Measurements from ENCODE around the gene NXN.
"Not testable (repeated sequence)": the region's sequence is repeated elsewhere in the genome, so short reads cannot be mapped to it uniquely, and the experiment has no call there.

NXN gene

GRCh38 chr17:879546-880442 is 99.8 kb downstream of the NXN start:
- DNase-seq (ENCODE audit: insufficient read length) (peak; percentile 59), FAIRE-seq (no peak)
- no peak for TF ChIP-seq TAF1 (IDR thresholded peaks at IDR 0.05; ENCODE audit: borderline replicate concordance, low read depth, low read length)
- TF ChIP-seq POLR2A (IDR thresholded peaks at IDR 0.05; ENCODE audit: low read depth, low read length): no peak
- no peak for TF ChIP-seq POLR2AphosphoS5 (IDR thresholded peaks at IDR 0.05; ENCODE audit: low read depth, low read length)

GRCh38 chr17:877630-878029 is 101.9 kb downstream of the NXN start:
- FAIRE-seq: no peak
- DNase-seq (ENCODE audit: insufficient read length): no peak
- no peak for TF ChIP-seq POLR2A (IDR thresholded peaks at IDR 0.05; ENCODE audit: low read depth, low read length)
- TF ChIP-seq TAF1 (IDR thresholded peaks at IDR 0.05; ENCODE audit: borderline replicate concordance, low read depth, low read length): no peak
- TF ChIP-seq POLR2AphosphoS5 (IDR thresholded peaks at IDR 0.05; ENCODE audit: low read depth, low read length): no peak

- DNase-seq (ENCODE audit: insufficient read length) (no peak), FAIRE-seq (no peak)
- TF ChIP-seq TAF1 (IDR thresholded peaks at IDR 0.05; ENCODE audit: borderline replicate concordance, low read depth, low read length) (no peak), POLR2AphosphoS5 (IDR thresholded peaks at IDR 0.05; ENCODE audit: low read depth, low read length) (no peak), POLR2A (IDR thresholded peaks at IDR 0.05; ENCODE audit: low read depth, low read length) (no peak)
Measured at GRCh38 chr17:876272-876671, 103.3 kb downstream of the NXN start.

DNA sequence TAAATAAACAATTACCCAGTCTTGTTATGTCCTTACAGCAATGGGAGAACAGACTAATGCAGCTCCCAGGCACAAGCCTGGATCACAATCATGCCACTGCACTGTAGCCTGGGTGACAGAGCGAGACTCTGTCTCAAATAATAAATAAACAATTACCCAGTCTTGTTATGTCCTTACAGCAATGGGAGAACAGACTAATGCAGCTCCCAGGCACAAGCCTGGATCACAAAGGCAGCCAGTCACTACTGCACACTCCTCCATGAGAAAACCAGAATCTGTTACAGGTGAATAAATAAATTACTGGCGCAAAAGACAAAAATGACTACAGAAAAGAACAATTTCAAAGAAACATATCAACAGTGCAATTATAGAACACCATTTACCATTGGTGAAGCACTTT is 105.0 kb downstream of the NXN start:
- not testable (repeated sequence) for DNase-seq (ENCODE audit: insufficient read length); FAIRE-seq

- FAIRE-seq (no peak), DNase-seq (ENCODE audit: insufficient read length) (no peak)
- TF ChIP-seq TAF1 (IDR thresholded peaks at IDR 0.05; ENCODE audit: borderline replicate concordance, low read depth, low read length) (no peak), POLR2AphosphoS5 (IDR thresholded peaks at IDR 0.05; ENCODE audit: low read depth, low read length) (no peak), POLR2A (IDR thresholded peaks at IDR 0.05; ENCODE audit: low read depth, low read length) (no peak)
Measured at GRCh38 chr17:872855-873254, 106.7 kb downstream of the NXN start.

DNA sequence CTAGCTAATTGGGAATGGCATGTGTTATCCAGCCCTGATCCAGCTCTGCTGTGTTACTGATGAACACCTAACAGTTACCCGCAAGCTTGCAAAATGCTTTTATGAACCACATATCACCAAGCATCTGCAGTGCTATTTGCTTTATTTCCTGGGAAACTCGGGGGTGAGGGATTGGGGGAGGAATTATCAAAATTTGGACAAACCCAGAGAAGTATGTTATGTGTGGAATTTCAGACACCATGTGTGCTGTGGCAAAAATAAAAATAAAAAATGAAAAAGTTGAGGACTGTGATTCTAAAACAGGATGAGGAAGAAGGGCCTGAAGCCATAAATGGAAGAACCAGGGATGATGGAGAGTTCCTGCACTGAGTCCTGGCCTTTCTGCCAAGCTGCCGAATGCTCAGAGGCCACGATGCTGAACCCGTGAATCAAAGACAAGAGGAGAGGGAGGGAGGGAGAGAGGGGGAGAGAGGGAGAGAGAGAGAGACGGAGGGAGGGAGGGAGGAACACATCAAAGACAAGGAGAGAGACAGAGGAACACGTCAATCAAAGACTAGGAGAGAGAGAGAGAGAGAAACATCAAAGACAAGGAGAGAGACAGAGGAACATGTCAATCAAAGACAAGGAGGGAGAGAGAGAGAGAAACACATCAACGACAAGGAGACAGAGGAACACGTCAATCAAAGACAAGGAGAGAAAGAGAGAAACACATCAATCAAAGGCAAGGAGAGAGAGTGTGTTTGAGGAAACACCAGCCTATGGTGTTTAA is 107.6 kb downstream of the NXN start:
- FAIRE-seq: no peak
- TF ChIP-seq TAF1 (IDR thresholded peaks at IDR 0.05; ENCODE audit: borderline replicate concordance, low read depth, low read length) (no peak), POLR2AphosphoS5 (IDR thresholded peaks at IDR 0.05; ENCODE audit: low read depth, low read length) (no peak), POLR2A (IDR thresholded peaks at IDR 0.05; ENCODE audit: low read depth, low read length) (no peak)
- DNase-seq (ENCODE audit: insufficient read length): no peak

DNA sequence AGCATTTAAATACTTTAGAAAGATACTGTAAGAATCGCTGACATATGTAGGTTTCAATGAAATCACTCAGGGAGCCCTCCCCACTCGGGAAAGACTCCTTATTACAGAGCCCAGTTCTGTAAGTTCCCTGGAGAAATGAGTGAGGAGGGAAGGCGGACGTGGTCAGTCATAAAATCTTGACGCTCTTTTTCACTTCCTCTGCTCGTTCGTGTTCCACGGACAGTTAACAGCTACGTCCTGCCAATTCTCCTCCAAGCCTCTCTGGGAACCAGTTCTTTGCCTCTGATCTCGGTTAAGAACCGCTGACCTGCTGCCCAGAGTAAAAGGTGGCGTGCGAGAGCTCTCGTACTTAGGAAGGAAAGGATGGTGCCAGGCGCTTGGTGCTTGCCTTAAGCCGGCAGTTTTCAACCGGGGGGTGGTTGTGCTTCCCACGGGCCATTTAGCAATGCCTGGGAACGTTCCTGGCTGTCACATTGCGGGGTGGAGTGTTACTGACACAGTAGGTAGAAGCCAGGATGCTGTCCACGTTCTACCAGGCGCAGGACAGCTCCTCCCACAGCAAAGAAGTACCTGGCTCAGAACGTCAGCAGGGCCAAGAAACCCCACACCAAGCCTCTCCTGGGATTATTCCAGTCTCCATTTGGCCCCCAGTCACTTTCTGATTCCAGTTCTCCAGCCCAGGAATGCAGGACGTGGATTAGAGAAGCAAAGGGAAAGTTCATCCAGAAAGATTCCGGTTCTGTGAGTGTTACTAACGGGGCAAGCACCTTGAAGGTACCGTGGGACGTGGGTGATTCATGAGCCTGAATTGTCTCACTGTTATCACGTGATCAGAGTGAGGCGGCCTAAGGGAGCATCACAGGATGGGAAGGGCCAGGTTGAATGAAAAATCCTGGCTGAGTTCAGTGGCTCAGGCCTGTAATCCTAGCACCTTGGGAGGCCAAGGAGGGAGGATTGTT is 109.7 kb downstream of the NXN start:
- TF ChIP-seq TAF1 (IDR thresholded peaks at IDR 0.05; ENCODE audit: borderline replicate concordance, low read depth, low read length): no peak
- no peak for TF ChIP-seq POLR2A (IDR thresholded peaks at IDR 0.05; ENCODE audit: low read depth, low read length)
- TF ChIP-seq POLR2AphosphoS5 (IDR thresholded peaks at IDR 0.05; ENCODE audit: low read depth, low read length): no peak
- FAIRE-seq (no peak), DNase-seq (ENCODE audit: insufficient read length) (no peak)

GRCh38 chr17:869086-869485 is 110.5 kb downstream of the NXN start:
- FAIRE-seq (no peak), DNase-seq (ENCODE audit: insufficient read length) (no peak)
- TF ChIP-seq POLR2AphosphoS5 (IDR thresholded peaks at IDR 0.05; ENCODE audit: low read depth, low read length) (no peak), POLR2A (IDR thresholded peaks at IDR 0.05; ENCODE audit: low read depth, low read length) (no peak), TAF1 (IDR thresholded peaks at IDR 0.05; ENCODE audit: borderline replicate concordance, low read depth, low read length) (no peak)

GRCh38 chr17:867896-868489 is 111.6 kb downstream of the NXN start:
- FAIRE-seq: no peak
- DNase-seq (ENCODE audit: insufficient read length): no peak

DNA sequence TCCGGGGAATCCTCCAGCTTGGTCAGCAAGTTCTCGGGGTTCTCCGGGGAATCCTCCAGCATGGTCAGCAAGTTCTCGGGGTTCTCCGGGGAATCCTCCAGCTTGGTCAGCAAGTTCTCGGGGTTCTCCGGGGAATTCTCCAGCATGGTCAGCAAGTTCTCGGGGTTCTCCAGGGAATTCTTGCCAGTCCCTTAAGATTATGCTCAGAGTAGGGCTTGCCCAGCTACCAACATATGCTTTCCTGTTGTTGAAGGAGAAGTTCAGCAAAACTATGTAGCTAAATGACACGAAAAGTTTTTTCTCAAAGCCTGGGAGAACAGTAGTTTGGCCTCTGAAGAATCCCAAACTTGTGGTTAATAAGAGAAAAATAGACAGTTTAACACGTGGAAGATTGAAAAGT is 112.3 kb downstream of the NXN start:
- not testable (repeated sequence) for DNase-seq (ENCODE audit: insufficient read length); FAIRE-seq

More at GRCh38 chr17:867896-868489, 111.6 kb downstream of the NXN start:
- no peak for TF ChIP-seq POLR2AphosphoS5 (IDR thresholded peaks at IDR 0.05; ENCODE audit: low read depth, low read length)
- TF ChIP-seq POLR2A (IDR thresholded peaks at IDR 0.05; ENCODE audit: low read depth, low read length): no peak
- no peak for TF ChIP-seq TAF1 (IDR thresholded peaks at IDR 0.05; ENCODE audit: borderline replicate concordance, low read depth, low read length)

GRCh38 chr17:866568-867103 is 112.9 kb downstream of the NXN start:
- DNase-seq (ENCODE audit: insufficient read length) (no peak), FAIRE-seq (no peak)
- no peak for TF ChIP-seq TAF1 (IDR thresholded peaks at IDR 0.05; ENCODE audit: borderline replicate concordance, low read depth, low read length)
